Common myeloid progenitor, CD34-positive (primary cell): ENCODE measurements around the gene CAMK1D.
"Not testable (repeated sequence)": the region's sequence is repeated elsewhere in the genome, so short reads cannot be mapped to it uniquely, and the experiment has no call there.

Experiments
- CTCF ChIA-PET: fragments of 350-600 bp; sonication (Branson Sonifier 250); formaldehyde crosslinking; loops from one replicate; lab custom pipeline; 2021; ENCODE audit warnings: antibody characterized with exemption; lab: Charles Lee
- POLR2A ChIA-PET: fragments of 350-600 bp; sonication (Branson Sonifier 250); formaldehyde crosslinking; loops from one replicate; lab custom pipeline; 2021; ENCODE audit warnings: antibody characterized with exemption; lab: Charles Lee
- DNase-seq, 3 donors: peaks; one replicate each; pipeline versions ENCODE4 v3.0.0 to v3.0.0-alpha.2; 2013
- H3K27ac ChIP-seq, 2 experiments: 1 replicate in 1 of 2; 2 replicates in 1 of 2; pipeline ENCODE4 v1.7.0; 2013; ENCODE audit warnings: inconsistent platforms in 2 of 2, low read length in 2 of 2, mild to moderate bottlenecking in 2 of 2, low read depth in 1 of 2, moderate library complexity in 1 of 2; ENCODE audit not compliant: severe bottlenecking in 2 of 2, insufficient read depth in 1 of 2, poor library complexity in 1 of 2
- H3K27me3 ChIP-seq, 5 experiments: replicated peaks in 2 of 5; 1 replicate in 3 of 5; 2 replicates in 2 of 5; pipeline versions ENCODE4 v1.6.1 to v1.7.0; 2013; ENCODE audit warnings: low read length in 4 of 5, mild to moderate bottlenecking in 2 of 5, moderate library complexity in 2 of 5, inconsistent platforms in 1 of 5; ENCODE audit not compliant: insufficient read depth in 5 of 5, control insufficient read depth in 4 of 5
- H3K36me3 ChIP-seq, 4 experiments: 1 replicate in 2 of 4; 2 replicates in 2 of 4; pipeline versions ENCODE4 v1.6.1 to v1.7.0; 2013; ENCODE audit warnings: low read length in 3 of 4, control low read depth in 1 of 4, mild to moderate bottlenecking in 1 of 4; ENCODE audit not compliant: control insufficient read depth in 4 of 4, insufficient read depth in 4 of 4
- H3K4me1 ChIP-seq, 4 experiments: 1 replicate in 3 of 4; 2 replicates in 1 of 4; pipeline versions ENCODE4 v1.6.1 to v1.7.1; 2013; ENCODE audit warnings: low read length in 3 of 4, mild to moderate bottlenecking in 3 of 4, control low read depth in 1 of 4, inconsistent platforms in 1 of 4, moderate library complexity in 1 of 4; ENCODE audit not compliant: control insufficient read depth in 4 of 4, insufficient read depth in 4 of 4; ENCODE audit errors: control extremely low read depth in 1 of 4
- H3K4me3 ChIP-seq, 7 experiments: 1 replicate in 4 of 7; 2 replicates in 3 of 7; pipeline versions ENCODE4 v1.5.1 to v1.7.0; 2013; ENCODE audit warnings: mild to moderate bottlenecking in 7 of 7, low read length in 6 of 7, moderate library complexity in 6 of 7, inconsistent platforms in 2 of 7, low read depth in 2 of 7, control low read depth in 1 of 7; ENCODE audit not compliant: insufficient read depth in 4 of 7, control insufficient read depth in 1 of 7; ENCODE audit errors: extremely low read depth in 1 of 7
- H3K9me3 ChIP-seq, 5 experiments: 1 replicate in 4 of 5; 2 replicates in 1 of 5; pipeline versions ENCODE4 v1.6.1 to v1.7.1; 2013; ENCODE audit warnings: low read length in 4 of 5, mild to moderate bottlenecking in 2 of 5, inconsistent platforms in 1 of 5, low read depth in 1 of 5, moderate library complexity in 1 of 5; ENCODE audit not compliant: control insufficient read depth in 4 of 5, insufficient read depth in 2 of 5; ENCODE audit errors: control extremely low read depth in 1 of 5
- WGBS: methylation state at CpG from one replicate; pipeline ENCODE4 v1.1.5; 2013; ENCODE audit not compliant: insufficient coverage; 5-methylcytosine and 5-hydroxymethylcytosine counted together

The CAMK1D gene

GRCh38 chr10:12712293-12712983 lies 363.1 kb downstream of the CAMK1D start:
- H3K4me3 ChIP-seq, result no peak overlapping the region
- H3K36me3 ChIP-seq, result peaks cover 0 to 2% (median under 1%) of the 10 kb centered on the region in 4 experiments
- no peaks in the 10 kb centered on the region for H3K27me3 ChIP-seq
- POLR2A ChIA-PET, result interaction anchor here (0.6 kb wide), 1 partner anchor 293 kb away, joined by 3 read pairs; no protein-coding TSS in a partner anchor
- CTCF ChIA-PET, result interaction anchor here (0.6 to 2.8 kb wide), 8 partner anchors 8 to 497 kb away, joined by 3 to 10 read pairs (median 4); no protein-coding TSS in a partner anchor
- H3K4me1 ChIP-seq, result peaks cover 3 to 16% (median 8%) of the 10 kb centered on the region in 4 experiments
- no peaks in the 10 kb centered on the region for H3K9me3 ChIP-seq
- 80% methylated on average over 1 of the region's 11 CpGs for WGBS
- no peak overlapping the region for H3K27ac ChIP-seq
- no peak for DNase-seq

GRCh38 chr10:12712984-12713316 lies 363.6 kb downstream of the CAMK1D start:
- CTCF ChIA-PET, result interaction anchor here (0.6 to 2.8 kb wide), 7 partner anchors 9 to 497 kb away, joined by 3 to 10 read pairs (median 4); no protein-coding TSS in a partner anchor

GRCh38 chr10:12716042-12716441 lies 366.7 kb downstream of the CAMK1D start:
- ChIA-PET CTCF (no interaction called here), POLR2A (no interaction called here)

More at GRCh38 chr10:12712984-12713316, 363.6 kb downstream of the CAMK1D start:
- POLR2A ChIA-PET, H3K27me3 ChIP-seq, H3K4me3 ChIP-seq, H3K9me3 ChIP-seq, H3K27ac ChIP-seq, H3K36me3 ChIP-seq, DNase-seq: not testable (repeated sequence)
- H3K4me1 ChIP-seq, result peaks cover 3 to 11% (median 5%) of the 10 kb centered on the region in 4 experiments
- 100% methylated on average over 2 of the region's 6 CpGs for WGBS

GRCh38 chr10:12717981-12718707 lies 368.8 kb downstream of the CAMK1D start:
- ChIA-PET POLR2A (interaction anchor here (0.7 kb wide), 1 partner anchor 73 kb away, joined by 12 read pairs; no protein-coding TSS in a partner anchor), CTCF (no interaction called here)
- H3K4me3 ChIP-seq, result no peak overlapping the region
- no peaks in the 10 kb centered on the region for H3K27me3 ChIP-seq
- 98% methylated on average over 5 of the region's 12 CpGs for WGBS
- H3K9me3 ChIP-seq, result peaks cover 0 to 2% (median 0%) of the 10 kb centered on the region in 5 experiments
- DNase-seq, result no peak
- peaks cover 0 to 12% (median 6%) of the 10 kb centered on the region in 4 experiments for H3K4me1 ChIP-seq
- peaks cover 0 to 2% (median under 1%) of the 10 kb centered on the region in 4 experiments for H3K36me3 ChIP-seq
- H3K27ac ChIP-seq, result no peak overlapping the region

More at GRCh38 chr10:12716042-12716441, 366.7 kb downstream of the CAMK1D start:
- peaks cover 0 to 2% (median 0%) of the 10 kb centered on the region in 5 experiments for H3K9me3 ChIP-seq
- WGBS, result 95% methylated on average over 5 of the region's 9 CpGs
- no peak overlapping the region for H3K4me3 ChIP-seq
- H3K27me3 ChIP-seq, result no peaks in the 10 kb centered on the region
- no peak overlapping the region for H3K27ac ChIP-seq
- peaks cover 0 to 4% (median under 1%) of the 10 kb centered on the region in 4 experiments for H3K36me3 ChIP-seq
- DNase-seq, result no peak
- peaks cover 0 to 12% (median 7%) of the 10 kb centered on the region in 4 experiments for H3K4me1 ChIP-seq

GRCh38 chr10:12719365-12719764 lies 370.0 kb downstream of the CAMK1D start:
- POLR2A ChIA-PET, result no interaction called here
- Histone ChIP-seq H3K4me3 (no peak overlapping the region), H3K27ac (no peak overlapping the region), H3K4me1 (peaks cover 0 to 12% (median 6%) of the 10 kb centered on the region in 4 experiments), H3K9me3 (peaks cover 0 to 2% (median 0%) of the 10 kb centered on the region in 5 experiments), H3K36me3 (peaks cover 0 to 2% (median 0%) of the 10 kb centered on the region in 4 experiments), H3K27me3 (no peaks in the 10 kb centered on the region)
- 88% methylated on average over 1 of the region's 2 CpGs for WGBS
- no peak for DNase-seq
- CTCF ChIA-PET, result interaction anchor here (1.4 kb wide), 1 partner anchor 8 kb away, joined by 5 read pairs; no protein-coding TSS in a partner anchor

GRCh38 chr10:12720217-12720981 lies 371.1 kb downstream of the CAMK1D start:
- H3K36me3 ChIP-seq, result peaks cover 0 to 2% (median 0%) of the 10 kb centered on the region in 4 experiments
- ChIA-PET POLR2A (no interaction called here), CTCF (interaction anchor here (1.4 kb wide), 1 partner anchor 9 kb away, joined by 5 read pairs; no protein-coding TSS in a partner anchor)
- no peak overlapping the region for H3K27ac ChIP-seq
- 97% methylated on average over 7 of the region's 9 CpGs for WGBS
- H3K4me3 ChIP-seq, result no peak overlapping the region
- H3K9me3 ChIP-seq, result peaks cover 0 to 2% (median 0%) of the 10 kb centered on the region in 5 experiments
- peaks cover 0 to 12% (median 6%) of the 10 kb centered on the region in 4 experiments for H3K4me1 ChIP-seq
- H3K27me3 ChIP-seq, result no peaks in the 10 kb centered on the region
- peak in 2 of 3 donors; percentile 20 to 21 for DNase-seq
